ENCODE data around the gene RPS6KB2. TPM values are rescaled to one million over a fixed set of nuclear protein-coding genes. Genes with fewer than 3 reads are reported as not detected.
A peak's percentile ranks its signal among the peaks of the same experiment; 100 is the strongest.

RPS6KB2 gene
- total and polyA plus RNA-seq, 2 of the 4 experiments (the other 2 are of a cell fraction), result 50.7 to 58.4 TPM

- WGBS, 2 experiments (ENCODE audit: extremely low coverage in 2 of 2, insufficient read length in 1 of 2), result 30% methylated on average over 2 of the region's 6 CpGs; no CpG with 5 or more reads in 1 of the 2 experiments
- H3K9ac ChIP-seq (ENCODE audit: low read depth, low read length), result no peak overlapping the region
- no peak overlapping the region for H3K18ac ChIP-seq (ENCODE audit: low read depth, low read length)
- H2BK20ac ChIP-seq (ENCODE audit: low read depth, low read length), result no peak overlapping the region
- intact Hi-C loops (cut with micrococcal nuclease), result no loop called here
- H3K4me2 ChIP-seq (ENCODE audit: low read depth, low read length), result no peak overlapping the region
- H3K4me1 ChIP-seq (ENCODE audit: control insufficient read depth, insufficient read depth, low read length), result no peaks in the 10 kb centered on the region
- no peak overlapping the region for H3K27ac ChIP-seq (ENCODE audit: insufficient read depth, low read length)
- H2BK120ac ChIP-seq (ENCODE audit: low read depth, low read length), result no peak overlapping the region
- no peak overlapping the region for H4K8ac ChIP-seq (ENCODE audit: low read depth in 2 of 2, low read length in 2 of 2)
- CTCF ChIA-PET, result no interaction called here
- H3K36me3 ChIP-seq (ENCODE audit: control insufficient read depth, insufficient read depth, low read length), result peaks cover 62% of the 10 kb centered on the region
- no peak overlapping the region for H2AK9ac ChIP-seq (replicated peaks; ENCODE audit: low read depth, low read length, poor library complexity)
- H3K79me1 ChIP-seq (ENCODE audit: low read depth in 1 of 2, low read length in 2 of 2), result peaks cover 0 to 10% of the 10 kb centered on the region in 2 experiments; a peak in 1 of 4 replicates
- H2BK15ac ChIP-seq (ENCODE audit: low read depth, low read length), result no peak overlapping the region
- no peak for DNase-seq
- no peaks in the 10 kb centered on the region for H3K9me1 ChIP-seq (ENCODE audit: insufficient read depth, low read length)
- H4K5ac ChIP-seq (ENCODE audit: low read depth, low read length), result no peak overlapping the region
- H2BK5ac ChIP-seq (ENCODE audit: low read depth, low read length, poor library complexity, severe bottlenecking), result no peak overlapping the region
- H3K27me3 ChIP-seq (ENCODE audit: control insufficient read depth, insufficient read depth, low read length), result no peaks in the 10 kb centered on the region
- no peak overlapping the region for H4K91ac ChIP-seq (ENCODE audit: insufficient read depth, low read depth, low read length)
- TF ChIP-seq RAD21 (IDR thresholded peaks at IDR 0.05; ENCODE audit: low read length) (no peak), FOS (IDR thresholded peaks at IDR 0.05; ENCODE audit: low read depth, low read length) (no peak), CEBPB (IDR thresholded peaks at IDR 0.05; ENCODE audit: low read depth, low read length) (no peak), BHLHE40 (IDR thresholded peaks at IDR 0.05; ENCODE audit: low read depth, low read length) (no peak), NFE2L2 (IDR thresholded peaks at IDR 0.05; ENCODE audit: low read depth, low read length) (no peak), CHD1 (IDR thresholded peaks at IDR 0.05; ENCODE audit: low read depth, low read length) (no peak), MXI1 (IDR thresholded peaks at IDR 0.05; ENCODE audit: borderline replicate concordance, low read depth, low read length) (no peak), RFX5 (IDR thresholded peaks at IDR 0.05; ENCODE audit: low read depth, low read length) (no peak), MAFK (IDR thresholded peaks at IDR 0.05; ENCODE audit: low read depth, low read length) (no peak), RCOR1 (IDR thresholded peaks at IDR 0.05; ENCODE audit: insufficient replicate concordance, low read length) (no peak), POLR2A (IDR thresholded peaks at IDR 0.05; ENCODE audit: low read depth, low read length) (no peak), USF2 (IDR thresholded peaks at IDR 0.05; ENCODE audit: low read depth, low read length) (no peak), MAZ (IDR thresholded peaks at IDR 0.05; ENCODE audit: borderline replicate concordance, low read depth, low read length) (no peak), SMC3 (IDR thresholded peaks at IDR 0.05; ENCODE audit: low read depth, low read length) (no peak)
- TF ChIP-seq, protein P1, sequence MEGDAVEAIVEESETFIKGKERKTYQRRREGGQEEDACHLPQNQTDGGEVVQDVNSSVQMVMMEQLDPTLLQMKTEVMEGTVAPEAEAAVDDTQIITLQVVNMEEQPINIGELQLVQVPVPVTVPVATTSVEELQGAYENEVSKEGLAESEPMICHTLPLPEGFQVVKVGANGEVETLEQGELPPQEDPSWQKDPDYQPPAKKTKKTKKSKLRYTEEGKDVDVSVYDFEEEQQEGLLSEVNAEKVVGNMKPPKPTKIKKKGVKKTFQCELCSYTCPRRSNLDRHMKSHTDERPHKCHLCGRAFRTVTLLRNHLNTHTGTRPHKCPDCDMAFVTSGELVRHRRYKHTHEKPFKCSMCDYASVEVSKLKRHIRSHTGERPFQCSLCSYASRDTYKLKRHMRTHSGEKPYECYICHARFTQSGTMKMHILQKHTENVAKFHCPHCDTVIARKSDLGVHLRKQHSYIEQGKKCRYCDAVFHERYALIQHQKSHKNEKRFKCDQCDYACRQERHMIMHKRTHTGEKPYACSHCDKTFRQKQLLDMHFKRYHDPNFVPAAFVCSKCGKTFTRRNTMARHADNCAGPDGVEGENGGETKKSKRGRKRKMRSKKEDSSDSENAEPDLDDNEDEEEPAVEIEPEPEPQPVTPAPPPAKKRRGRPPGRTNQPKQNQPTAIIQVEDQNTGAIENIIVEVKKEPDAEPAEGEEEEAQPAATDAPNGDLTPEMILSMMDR (conservative IDR thresholded peaks at IDR 0.05; ENCODE audit: low read depth, low read length), result no peak
- TF ChIP-seq, protein P2, sequence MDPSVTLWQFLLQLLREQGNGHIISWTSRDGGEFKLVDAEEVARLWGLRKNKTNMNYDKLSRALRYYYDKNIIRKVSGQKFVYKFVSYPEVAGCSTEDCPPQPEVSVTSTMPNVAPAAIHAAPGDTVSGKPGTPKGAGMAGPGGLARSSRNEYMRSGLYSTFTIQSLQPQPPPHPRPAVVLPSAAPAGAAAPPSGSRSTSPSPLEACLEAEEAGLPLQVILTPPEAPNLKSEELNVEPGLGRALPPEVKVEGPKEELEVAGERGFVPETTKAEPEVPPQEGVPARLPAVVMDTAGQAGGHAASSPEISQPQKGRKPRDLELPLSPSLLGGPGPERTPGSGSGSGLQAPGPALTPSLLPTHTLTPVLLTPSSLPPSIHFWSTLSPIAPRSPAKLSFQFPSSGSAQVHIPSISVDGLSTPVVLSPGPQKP (IDR thresholded peaks at IDR 0.05; ENCODE audit: borderline replicate concordance, low read depth, low read length), result no peak
- BruUV-seq (replicated peaks), result no TSS peak
- no peak overlapping the region for H3K14ac ChIP-seq (replicated peaks; ENCODE audit: low read depth, low read length)
- in situ Hi-C loops (cut with MboI; ENCODE audit: low sequenced_read_pairs), result no loop called here
- H3K4me3 ChIP-seq (ENCODE audit: insufficient read depth, low read depth, low read length), result no peak overlapping the region
- no peaks in the 10 kb centered on the region for H3K9me3 ChIP-seq (ENCODE audit: control insufficient read depth, insufficient read depth, low read length)
- H3K23ac ChIP-seq (ENCODE audit: low read depth, low read length), result no peak overlapping the region
- H3K4ac ChIP-seq (ENCODE audit: low read depth, low read length), result no peak overlapping the region
- H4K20me1 ChIP-seq (ENCODE audit: insufficient read depth, low read length), result no peaks in the 10 kb centered on the region; the same call in none of the 2 replicates
- dilution Hi-C loops (cut with HindIII; ENCODE audit: low sequenced_read_pairs, unreplicated experiment), result no loop called here
- H2AFZ ChIP-seq (replicated peaks; ENCODE audit: low read length, poor library complexity), result peak overlapping the region; percentile 7
- H3K56ac ChIP-seq (ENCODE audit: extremely low read depth, insufficient read depth, low read length), result no peak overlapping the region
- ATAC-seq (ENCODE audit: low read depth), result no peak
- H2AK5ac ChIP-seq (ENCODE audit: low read depth, low read length), result no peak overlapping the region
- POLR2A ChIA-PET (ENCODE audit: unreplicated experiment), result no interaction called here
These were observed 8.3 kb downstream of the RPS6KB2 start for GRCh38 chr11:67436459-67437081.
